Activated CD8-positive, alpha-beta T cell treated with anti-CD3 and anti-CD28 coated beads, Interleukin-2, amount 10 ng/mL, durations not matched to agents 7 days and 5 days (primary cell): ENCODE data around the gene RHOXF2. TPM values are rescaled to one million over a fixed set of nuclear protein-coding genes. Genes with fewer than 3 reads are reported as not detected.
A peak's percentile ranks its signal among the peaks of the same experiment; 100 is the strongest.

ENCODE experiments used
- ATAC-seq: fragments of 150-1000 bp; cut with Tn5 transposase; one replicate; pipeline ENCODE4 v1.10.0; 2021; ENCODE audit warnings: moderate library complexity
- CTCF ChIA-PET: fragments of 350-600 bp; sonication (Branson Sonifier 250); formaldehyde crosslinking; loops from one replicate; lab custom pipeline; 2021; ENCODE audit warnings: antibody characterized with exemption; lab: Charles Lee
- POLR2A ChIA-PET: fragments of 350-600 bp; sonication (Branson Sonifier 250); formaldehyde crosslinking; loops from one replicate; lab custom pipeline; 2021; ENCODE audit warnings: antibody characterized with exemption; lab: Charles Lee
- DNase-seq: peaks from one replicate; pipeline ENCODE4 v3.0.0-alpha.2; 2020
- H3K27ac Mint-ChIP-seq: one replicate; pipeline ENCODE4 v1.8.0; 2021; ENCODE audit warnings: mild to moderate bottlenecking, mixed read lengths
- H3K27me3 Mint-ChIP-seq: one replicate; pipeline ENCODE4 v1.8.0; 2021; ENCODE audit warnings: low read depth, mixed read lengths
- H3K36me3 Mint-ChIP-seq: one replicate; pipeline ENCODE4 v1.8.0; 2021; ENCODE audit warnings: low read depth, mixed read lengths
- H3K4me1 Mint-ChIP-seq: one replicate; pipeline ENCODE4 v1.8.0; 2021; ENCODE audit warnings: low read depth, mixed read lengths
- H3K4me3 Mint-ChIP-seq: one replicate; pipeline ENCODE4 v1.8.0; 2021; ENCODE audit warnings: mild to moderate bottlenecking, mixed read lengths
- H3K9me3 Mint-ChIP-seq: one replicate; pipeline ENCODE4 v1.8.0; 2022; ENCODE audit warnings: mixed read lengths; ENCODE audit not compliant: insufficient read depth
- total RNA-seq, 2 experiments: library from RNA; stranded (reverse); gene quantifications; one replicate each; pipeline ENCODE4 v1.2.3, GENCODE V29; 2021

RHOXF2 gene
- total RNA-seq, 2 experiments from 2014 or later, result not detected

- POLR2A ChIA-PET, result no interaction called here
Measured at GRCh38 chrX:120205816-120206753, 47.7 kb downstream of the RHOXF2 start.

DNA sequence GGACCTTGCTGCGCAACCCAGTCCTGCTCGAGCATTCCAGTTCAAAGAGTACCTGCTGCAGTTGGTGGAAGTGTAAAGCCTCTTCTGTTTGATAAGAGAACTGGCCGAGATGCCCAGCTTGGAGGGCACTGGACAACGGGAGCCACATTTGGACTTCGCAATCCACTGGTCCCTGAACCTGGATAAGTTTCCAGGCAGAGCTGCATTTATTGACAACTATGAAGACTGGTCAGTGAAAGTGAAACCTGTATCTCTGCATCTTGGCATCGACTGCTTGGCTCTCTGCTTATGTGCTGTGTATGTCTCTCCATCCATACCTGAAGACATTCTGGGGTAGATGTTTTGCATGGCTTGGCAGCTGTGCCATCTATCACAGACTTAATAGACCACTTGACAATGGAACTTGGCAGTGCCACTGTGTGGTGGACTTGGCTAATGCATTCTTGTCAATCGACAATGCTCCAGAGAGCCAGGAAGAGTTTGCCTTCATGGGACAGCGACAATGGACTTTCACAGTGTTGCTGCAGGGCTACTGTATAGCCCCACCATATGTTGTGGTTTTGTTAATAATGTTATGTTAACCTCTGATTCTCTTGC lies 48.7 kb downstream of the RHOXF2 start:
- Mint-ChIP-seq H3K27me3 (no peaks in the 10 kb centered on the region), H3K9me3 (no peaks in the 10 kb centered on the region), H3K4me3 (no peak overlapping the region), H3K36me3 (no peaks in the 10 kb centered on the region), H3K27ac (no peak overlapping the region), H3K4me1 (no peaks in the 10 kb centered on the region)
- ChIA-PET POLR2A (no interaction called here), CTCF (no interaction called here)
- ATAC-seq (no peak), DNase-seq (no peak)

More at GRCh38 chrX:120205816-120206753, 47.7 kb downstream of the RHOXF2 start:
- no peak overlapping the region for H3K27ac Mint-ChIP-seq
- no peak overlapping the region for H3K4me3 Mint-ChIP-seq
- H3K27me3 Mint-ChIP-seq, result no peaks in the 10 kb centered on the region
- H3K9me3 Mint-ChIP-seq, result no peaks in the 10 kb centered on the region
- no peak for DNase-seq
- no peaks in the 10 kb centered on the region for H3K4me1 Mint-ChIP-seq
- H3K36me3 Mint-ChIP-seq, result no peaks in the 10 kb centered on the region
- CTCF ChIA-PET, result interaction anchor here (2.2 kb wide), 1 partner anchor 8 kb away, joined by 9 read pairs; no protein-coding TSS in a partner anchor
- ATAC-seq, result no peak

- Mint-ChIP-seq H3K9me3 (no peaks in the 10 kb centered on the region), H3K27ac (no peak overlapping the region), H3K36me3 (no peaks in the 10 kb centered on the region), H3K27me3 (no peaks in the 10 kb centered on the region), H3K4me3 (no peak overlapping the region), H3K4me1 (no peaks in the 10 kb centered on the region)
- ChIA-PET POLR2A (no interaction called here), CTCF (interaction anchor here (0.5 to 2.3 kb wide), 22 partner anchors 9 to 266 kb away, joined by 3 to 23 read pairs (median 4); no protein-coding TSS in a partner anchor)
- ATAC-seq, result peak; percentile 73
- peak; percentile 68 for DNase-seq
Measured at GRCh38 chrX:120213438-120214265, 55.2 kb downstream of the RHOXF2 start.

Other genes with a start within 250 kb of the RHOXF2 start
- gene NKAP, start 214.9 kb upstream of the RHOXF2 start, total RNA-seq, result 1 to 10 TPM; 6.5 to 7.6 TPM
- gene RHOXF2B, start 80.9 kb upstream of the RHOXF2 start, total RNA-seq, result not detected
- not detected for gene RHOXF1, start 42.7 kb upstream of the RHOXF2 start, total RNA-seq
- gene ZBTB33, start 92.2 kb downstream of the RHOXF2 start, total RNA-seq, result 10 to 100 TPM; 11.5 to 12.9 TPM
- not detected for gene TMEM255A, start 152.8 kb downstream of the RHOXF2 start, total RNA-seq
- not detected for gene ATP1B4, start 203.5 kb downstream of the RHOXF2 start, total RNA-seq